Endothelial cell of umbilical vein (primary cell): ENCODE data around the gene HOXD10. TPM values are rescaled to one million over a fixed set of nuclear protein-coding genes. Genes with fewer than 3 reads are reported as not detected.

Experiments used
- BruUV-seq: library from RNA; stranded (reverse); fragments of 400-500 nt; replicated peaks from 2 replicates; lab custom pipeline; 2021; lab: Mats Ljungman, UMichigan
- CTCF ChIA-PET: fragments of 300-600, 350-600 bp; sonication (Branson Sonifier 250); formaldehyde crosslinking; loops from one replicate; lab custom pipeline; 2021; ENCODE audit warnings: antibody characterized with exemption, inconsistent platforms; lab: Charles Lee
- POLR2A ChIA-PET: fragments of 300-600, 350-600 bp; sonication (Branson Sonifier 250); formaldehyde crosslinking; loops from one replicate; lab custom pipeline; 2021; ENCODE audit warnings: antibody characterized with exemption, inconsistent platforms; lab: Charles Lee
- DNase-seq: peaks from one replicate; pipeline ENCODE4 v3.0.0-alpha.2; 2011; ENCODE audit warnings: low read depth, low spot score
- FAIRE-seq: peaks from 2 replicates; lab custom pipeline; 2011; peaks lifted over from hg19 to GRCh38; lab: Jason Lieb, UNC
- H2AFZ ChIP-seq: 2 replicates; pipeline ENCODE4 v1.6.0; 2012; ENCODE audit warnings: low read depth, low read length, control low read depth, inconsistent platforms
- H3K27ac ChIP-seq: 2 replicates; pipeline ENCODE4 v1.5.1; 2011; ENCODE audit warnings: low read depth, mild to moderate bottlenecking, control low read depth, low read length, moderate library complexity; ENCODE audit not compliant: insufficient read depth
- H3K27me3 ChIP-seq, 2 experiments: 2 replicates each; pipeline versions ENCODE4 v1.6.0 to v1.6.1; 2011; ENCODE audit warnings: low read length in 2 of 2, mixed read lengths in 1 of 2; ENCODE audit not compliant: control insufficient read depth in 2 of 2, insufficient read depth in 2 of 2
- H3K36me3 ChIP-seq, 2 experiments: 2 replicates in 1 of 2; 3 replicates in 1 of 2; pipeline ENCODE4 v1.5.1; 2011; ENCODE audit warnings: low read length in 2 of 2, mild to moderate bottlenecking in 1 of 2, moderate library complexity in 1 of 2; ENCODE audit not compliant: control insufficient read depth in 2 of 2, insufficient read depth in 2 of 2; ENCODE audit errors: extremely low read depth in 1 of 2
- H3K4me1 ChIP-seq: 3 replicates; pipeline ENCODE4 v1.5.1; 2011; ENCODE audit warnings: mild to moderate bottlenecking, low read length; ENCODE audit not compliant: control insufficient read depth, insufficient read depth; ENCODE audit errors: extremely low read depth
- H3K4me2 ChIP-seq: 2 replicates; pipeline ENCODE4 v1.6.1; 2011; ENCODE audit warnings: low read length, control low read depth, mixed read lengths; ENCODE audit not compliant: insufficient read depth
- H3K4me3 ChIP-seq, 3 experiments: fragments of 200-600 bp in 1 of 3; sonication (generic), shearing (Covaris generic) in 1 of 3; replicated peaks in 1 of 3; 2 replicates each; pipeline ENCODE4 v1.5.1; 2011 to 2016; ENCODE audit warnings: control low read depth in 3 of 3, low read length in 3 of 3, mild to moderate bottlenecking in 2 of 3, inconsistent platforms in 1 of 3, low read depth in 1 of 3, moderate library complexity in 1 of 3; ENCODE audit not compliant: insufficient read depth in 1 of 3
- H3K79me2 ChIP-seq: 2 replicates; pipeline ENCODE4 v1.6.0; 2012; ENCODE audit warnings: low read length, inconsistent platforms; ENCODE audit not compliant: control insufficient read depth, insufficient read depth
- H3K9ac ChIP-seq: replicated peaks from 2 replicates; pipeline ENCODE3; 2011; ENCODE audit warnings: low read length, control low read depth; ENCODE audit not compliant: insufficient read depth; ENCODE audit errors: extremely low read depth
- H3K9me1 ChIP-seq: replicated peaks from 3 replicates; pipeline ENCODE4 v1.6.0; 2011; ENCODE audit warnings: mild to moderate bottlenecking, low read length; ENCODE audit not compliant: control insufficient read depth, insufficient read depth; ENCODE audit errors: extremely low read depth
- H3K9me3 ChIP-seq: replicated peaks from 2 replicates; pipeline ENCODE4 v1.5.1; 2012; ENCODE audit warnings: low read length, inconsistent platforms; ENCODE audit not compliant: control insufficient read depth, insufficient read depth
- H4K20me1 ChIP-seq: replicated peaks from 2 replicates; pipeline ENCODE3; 2011; ENCODE audit warnings: mild to moderate bottlenecking, low read length; ENCODE audit not compliant: control insufficient read depth, insufficient read depth; ENCODE audit errors: extremely low read depth
- EZH2 ChIP-seq: IDR thresholded peaks from 2 replicates; pipeline ENCODE4 v1.6.1; 2012; ENCODE audit warnings: borderline replicate concordance, low read depth, mild to moderate bottlenecking, moderate library complexity, low read length, inconsistent platforms; ENCODE audit not compliant: severe bottlenecking
- JUN ChIP-seq: IDR thresholded peaks from 2 replicates; pipeline ENCODE4 v1.6.1; 2011; ENCODE audit warnings: borderline replicate concordance, low read depth; ENCODE audit not compliant: insufficient read length, insufficient read depth
- MYC ChIP-seq: IDR thresholded peaks from one replicate; pipeline ENCODE4 v1.6.1; 2011; ENCODE audit warnings: mild to moderate bottlenecking, low read depth, low read length
- POLR2A ChIP-seq: IDR thresholded peaks from 2 replicates; pipeline ENCODE4 v1.6.1; 2012; ENCODE audit warnings: low read depth, mild to moderate bottlenecking, control low read depth, low read length
- dilution Hi-C: fragments of 300-500 bp; cut with MboI; formaldehyde crosslinking; loops from one replicate; pipeline ENCODE4 v1.15.0; 2019; ENCODE audit warnings: low sequenced_read_pairs; ENCODE audit not compliant: extremely low pct_ligation_motif_present
- intact Hi-C: fragments of 100-400 bp; cut with micrococcal nuclease; formaldehyde crosslinking; loops from one replicate; pipeline ENCODE4 v1.10.0; 2022
- polyA plus RNA-seq, 4 experiments: library from polyadenylated mRNA; depleted of rRNA in 3 of 4; stranded (reverse) in 3 of 4; unstranded in 1 of 4; fragments of >200 nt; gene quantifications; 2 replicates each; pipeline versions ENCODE4 v1.2.1 to v1.2.3, GENCODE V29; 2011 to 2012; ENCODE audit warnings: missing spikeins in 1 of 4
- total RNA-seq: library from RNA; stranded (reverse); gene quantifications from 2 replicates; pipeline ENCODE4 v1.2.3, GENCODE V29; 2021
- TF ChIP-seq, protein P1 (sequence below): IDR thresholded peaks from 2 replicates; pipeline ENCODE4 v1.6.1; 2011; ENCODE audit not compliant: insufficient read depth, insufficient read length

The HOXD10 gene
- total and polyA plus RNA-seq, 2 donors (not counting 3 experiments of a cell fraction or from before 2014, with no cell fraction given), result not detected

DNA sequence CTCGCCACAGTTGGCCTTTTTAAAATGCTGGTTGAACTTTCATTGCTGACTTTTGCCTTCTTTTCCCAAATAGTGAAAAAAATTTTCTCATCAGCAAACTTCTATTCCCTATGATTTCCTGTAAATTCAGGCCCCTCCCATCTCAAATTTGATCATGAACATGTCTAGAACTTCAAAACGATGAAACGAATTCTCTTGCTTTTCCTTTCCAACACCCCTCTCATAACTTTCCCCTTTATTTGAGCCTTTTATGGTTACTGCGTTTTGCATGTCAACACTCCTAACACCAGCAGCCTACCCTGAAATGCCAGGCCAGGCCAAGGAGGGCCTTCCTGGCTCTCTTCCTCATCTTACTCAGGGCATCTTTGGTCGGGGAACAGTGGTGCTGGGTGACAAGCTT is 25.7 kb upstream of the HOXD10 start:
- peaks cover 3% of the 10 kb centered on the region for H4K20me1 ChIP-seq
- DNase-seq (no peak), FAIRE-seq (no peak)
- H2AFZ ChIP-seq, result no peak overlapping the region
- H3K4me3 ChIP-seq, result no peak overlapping the region
- no peaks in the 10 kb centered on the region for H3K9me1 ChIP-seq
- no peaks in the 10 kb centered on the region for H3K4me1 ChIP-seq
- dilution Hi-C loops (no loop called here), intact Hi-C loops (no loop called here)
- H3K27ac ChIP-seq, result no peak overlapping the region
- peaks cover 87 to 98% of the 10 kb centered on the region in 2 experiments for H3K27me3 ChIP-seq
- H3K9ac ChIP-seq, result no peak overlapping the region
- CTCF ChIA-PET, result interaction anchor here (1.3 kb wide), 1 partner anchor 840 kb away, joined by 3 read pairs; no protein-coding TSS in a partner anchor
- no peaks in the 10 kb centered on the region for H3K9me3 ChIP-seq
- no peaks in the 10 kb centered on the region for H3K36me3 ChIP-seq
- POLR2A ChIA-PET, result no interaction called here
- no TSS peak for BruUV-seq
- TF ChIP-seq JUN, result no peak
- TF ChIP-seq, protein P1, sequence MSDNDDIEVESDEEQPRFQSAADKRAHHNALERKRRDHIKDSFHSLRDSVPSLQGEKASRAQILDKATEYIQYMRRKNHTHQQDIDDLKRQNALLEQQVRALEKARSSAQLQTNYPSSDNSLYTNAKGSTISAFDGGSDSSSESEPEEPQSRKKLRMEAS, result no peak
- no peak for TF ChIP-seq POLR2A
- no peaks in the 10 kb centered on the region for H3K79me2 ChIP-seq
- H3K4me2 ChIP-seq, result no peak overlapping the region

DNA sequence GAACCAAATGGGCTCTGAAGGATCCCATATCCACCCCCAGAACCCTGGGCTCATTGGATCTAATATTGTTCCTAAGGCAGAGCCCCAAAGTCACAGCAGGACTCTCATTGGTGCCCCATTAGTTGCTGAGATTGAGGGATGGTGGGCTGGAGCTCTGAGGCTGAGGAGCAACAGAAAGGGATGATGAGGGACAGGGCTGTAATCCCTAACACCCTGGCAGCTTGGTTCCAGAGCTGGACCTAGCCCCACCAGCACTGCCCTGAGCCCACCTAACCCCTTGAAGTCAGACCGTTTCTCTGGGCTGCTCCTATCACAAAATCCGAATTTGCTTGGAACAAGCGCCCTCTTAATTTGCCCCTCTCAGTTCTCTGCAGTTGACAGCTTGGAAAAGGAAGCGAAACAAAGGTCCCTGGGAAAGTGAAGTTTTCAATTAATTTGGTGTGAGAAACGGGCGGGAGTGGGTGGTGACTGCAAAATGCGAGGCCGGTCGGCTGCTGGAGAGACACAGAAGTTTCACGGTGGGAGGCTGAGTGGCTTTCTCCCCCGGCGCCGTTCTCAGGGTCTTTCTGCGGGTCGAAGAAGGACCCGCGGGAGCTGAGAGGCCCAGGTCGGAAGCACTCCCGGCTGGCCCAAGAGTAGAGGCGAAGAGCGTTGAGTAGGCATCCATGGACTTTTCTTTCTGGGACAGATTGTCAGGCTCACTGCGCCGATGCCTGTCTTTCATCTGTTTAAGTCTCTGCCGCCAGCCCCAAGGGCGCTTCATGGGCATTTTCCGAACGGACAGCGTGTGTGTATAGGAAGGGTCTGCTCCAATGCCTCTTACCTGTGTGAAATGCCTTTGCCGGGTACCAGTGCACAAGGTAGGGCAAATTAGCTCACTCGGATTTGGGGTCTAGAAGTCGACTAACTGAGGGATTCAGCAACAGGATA is 25.0 kb upstream of the HOXD10 start:
- DNase-seq (no peak), FAIRE-seq (no peak)
- peaks cover 6% of the 10 kb centered on the region for H4K20me1 ChIP-seq
- H3K79me2 ChIP-seq, result no peaks in the 10 kb centered on the region
- no peaks in the 10 kb centered on the region for H3K9me1 ChIP-seq
- dilution Hi-C loops, result no loop called here
- no peaks in the 10 kb centered on the region for H3K9me3 ChIP-seq
- intact Hi-C loops, result no loop called here
- H3K27ac ChIP-seq, result no peak overlapping the region
- POLR2A ChIA-PET, result no interaction called here
- H3K4me2 ChIP-seq, result no peak overlapping the region
- no peak overlapping the region for H3K4me3 ChIP-seq
- no peaks in the 10 kb centered on the region for H3K36me3 ChIP-seq
- no peak overlapping the region for H2AFZ ChIP-seq
- CTCF ChIA-PET, result interaction anchor here (1.2 to 2.1 kb wide), 3 partner anchors 402 to 840 kb away, joined by 3 to 6 read pairs (median 5); no protein-coding TSS in a partner anchor
- H3K4me1 ChIP-seq, result no peaks in the 10 kb centered on the region
- no peak overlapping the region for H3K9ac ChIP-seq
- BruUV-seq, result no TSS peak
- peaks cover 85 to 98% of the 10 kb centered on the region in 2 experiments for H3K27me3 ChIP-seq
- TF ChIP-seq EZH2, result peak; percentile 80
- TF ChIP-seq MYC, result no peak
